HFF-Myc (cell line): ENCODE data around the gene CALML4.

Experiments used
- DNase-seq: peaks from one replicate; pipeline ENCODE4 v3.0.0-alpha.2; 2011; ENCODE audit warnings: low read depth; ENCODE audit errors: extremely low read depth
- H3K4me3 ChIP-seq: replicated peaks from 2 replicates; pipeline ENCODE4 v1.5.1; 2011; ENCODE audit warnings: low read depth, mild to moderate bottlenecking, control low read depth, low read length
- TF ChIP-seq, protein P1 (sequence below): IDR thresholded peaks from 2 replicates; pipeline ENCODE4 v1.5.1; 2012; ENCODE audit warnings: mild to moderate bottlenecking, low read depth, low read length, control low read depth; ENCODE audit errors: missing control alignments

Gene CALML4

DNA sequence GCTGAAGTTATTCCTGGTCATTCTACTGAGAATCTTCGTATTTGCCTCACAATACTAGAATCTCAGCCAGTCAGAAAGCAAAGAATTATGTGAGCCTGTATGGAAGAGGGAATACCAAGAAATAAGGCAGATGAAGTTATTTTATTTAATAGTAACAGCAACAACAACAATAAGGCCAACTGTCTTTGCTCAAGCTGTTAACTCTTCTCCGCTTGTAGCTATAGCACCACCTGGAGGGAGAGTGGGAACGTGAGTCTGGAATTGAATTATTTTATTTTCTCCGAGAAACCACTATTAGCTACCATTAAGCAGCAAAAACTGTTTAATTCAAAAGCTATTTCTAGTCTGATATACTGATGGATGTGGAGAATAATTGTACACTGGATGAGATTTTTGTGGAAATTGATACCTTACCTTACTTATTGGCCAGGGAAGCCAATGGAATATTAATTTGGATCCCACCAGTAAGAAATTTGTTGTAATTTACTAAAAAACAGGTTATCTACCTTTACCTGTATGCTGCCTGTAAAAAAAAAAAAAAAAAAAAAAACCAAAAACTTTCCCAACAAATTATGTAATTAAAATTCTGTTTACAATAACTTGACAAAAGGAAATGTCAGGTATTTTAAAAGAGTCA, 50.1 kb downstream of the CALML4 start:
- no peak overlapping the region for H3K4me3 ChIP-seq
- DNase-seq: peak; percentile 50
- TF ChIP-seq, protein P1, sequence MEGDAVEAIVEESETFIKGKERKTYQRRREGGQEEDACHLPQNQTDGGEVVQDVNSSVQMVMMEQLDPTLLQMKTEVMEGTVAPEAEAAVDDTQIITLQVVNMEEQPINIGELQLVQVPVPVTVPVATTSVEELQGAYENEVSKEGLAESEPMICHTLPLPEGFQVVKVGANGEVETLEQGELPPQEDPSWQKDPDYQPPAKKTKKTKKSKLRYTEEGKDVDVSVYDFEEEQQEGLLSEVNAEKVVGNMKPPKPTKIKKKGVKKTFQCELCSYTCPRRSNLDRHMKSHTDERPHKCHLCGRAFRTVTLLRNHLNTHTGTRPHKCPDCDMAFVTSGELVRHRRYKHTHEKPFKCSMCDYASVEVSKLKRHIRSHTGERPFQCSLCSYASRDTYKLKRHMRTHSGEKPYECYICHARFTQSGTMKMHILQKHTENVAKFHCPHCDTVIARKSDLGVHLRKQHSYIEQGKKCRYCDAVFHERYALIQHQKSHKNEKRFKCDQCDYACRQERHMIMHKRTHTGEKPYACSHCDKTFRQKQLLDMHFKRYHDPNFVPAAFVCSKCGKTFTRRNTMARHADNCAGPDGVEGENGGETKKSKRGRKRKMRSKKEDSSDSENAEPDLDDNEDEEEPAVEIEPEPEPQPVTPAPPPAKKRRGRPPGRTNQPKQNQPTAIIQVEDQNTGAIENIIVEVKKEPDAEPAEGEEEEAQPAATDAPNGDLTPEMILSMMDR: peak; percentile 65

DNA sequence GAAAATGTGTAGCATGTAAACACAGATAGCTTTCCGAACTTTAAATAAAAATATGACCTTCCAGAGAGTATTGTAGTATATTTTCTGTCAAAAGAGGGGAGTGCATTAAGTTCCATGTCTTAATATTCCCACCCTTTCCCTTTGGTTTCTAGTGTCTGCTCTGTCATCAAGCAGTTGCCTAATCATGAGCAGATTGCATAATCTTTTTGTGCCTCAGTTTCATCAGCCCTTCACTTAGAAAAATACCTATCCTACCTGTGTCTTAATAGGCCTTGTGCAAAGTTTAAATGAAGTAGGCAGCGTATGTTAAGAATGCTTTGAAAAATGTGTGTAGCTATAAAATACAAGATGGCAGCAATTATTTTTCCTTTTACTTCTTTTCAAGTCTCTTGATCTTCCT, 52.8 kb downstream of the CALML4 start:
- DNase-seq: no peak
- TF ChIP-seq, protein P1: no peak
- H3K4me3 ChIP-seq: no peak overlapping the region

DNA sequence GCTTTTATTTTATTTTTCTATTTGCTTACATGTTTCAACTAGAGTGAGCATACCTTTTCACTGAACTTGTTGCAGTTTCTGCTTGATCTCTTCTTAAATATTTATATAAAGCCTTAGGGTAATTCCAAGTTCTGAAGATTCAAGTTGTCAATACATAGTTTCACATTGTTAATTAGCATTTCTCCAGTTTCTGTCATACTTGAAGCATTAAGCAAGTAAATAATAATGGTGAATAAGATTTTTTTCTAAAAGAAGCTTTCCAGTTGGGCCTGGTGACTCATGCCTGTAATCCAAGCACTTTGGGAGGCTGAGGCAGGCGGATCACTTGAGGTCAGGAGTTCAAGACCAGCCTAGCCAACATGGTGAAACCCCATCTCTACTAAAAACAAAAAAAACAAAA, 53.9 kb downstream of the CALML4 start:
- no peak for DNase-seq
- TF ChIP-seq, protein P1: no peak
- H3K4me3 ChIP-seq: no peak overlapping the region

DNA sequence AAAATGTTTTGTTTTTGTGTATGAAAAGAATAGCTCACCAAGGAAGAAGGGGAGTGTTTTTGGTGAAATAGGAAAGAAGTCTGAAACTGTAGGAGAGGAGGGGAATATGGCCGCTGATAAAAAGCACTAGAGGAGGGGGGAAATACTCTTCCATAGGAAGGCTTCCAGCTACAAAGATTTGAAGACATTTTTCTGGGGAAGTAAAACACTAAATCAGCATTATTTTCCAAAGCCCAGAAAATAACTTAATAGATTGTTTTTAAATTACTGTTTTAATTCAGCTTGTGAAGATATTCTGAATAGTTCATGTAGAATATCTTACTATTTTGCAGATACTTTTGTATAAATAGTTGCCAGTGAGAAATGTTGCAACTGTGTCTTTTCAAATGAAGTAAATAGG, 54.9 kb downstream of the CALML4 start:
- TF ChIP-seq, protein P1: no peak
- DNase-seq: no peak

DNA sequence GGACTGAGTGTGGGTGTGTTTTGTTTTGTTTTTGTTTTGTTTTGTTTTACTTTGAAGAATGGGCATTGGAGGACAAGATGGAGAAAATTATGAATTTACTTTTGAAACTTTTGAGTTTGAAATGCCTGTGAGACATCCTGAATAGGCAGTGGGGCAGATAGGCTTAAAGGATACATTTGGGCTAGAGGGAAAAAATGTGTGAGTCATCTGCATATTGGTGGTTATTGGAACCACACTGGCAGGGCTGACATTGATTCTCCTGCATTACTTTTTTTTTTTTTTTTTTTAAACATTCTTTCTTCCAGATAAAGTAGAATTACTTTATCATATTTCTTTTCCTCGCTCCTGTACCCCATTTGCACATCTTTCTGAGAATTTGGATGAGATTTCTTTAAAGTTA, 56.1 kb downstream of the CALML4 start:
- TF ChIP-seq, protein P1: no peak
- DNase-seq: no peak
- H3K4me3 ChIP-seq: no peak overlapping the region

More for the DNA sequence above, 54.9 kb downstream of the CALML4 start:
- no peak overlapping the region for H3K4me3 ChIP-seq

DNA sequence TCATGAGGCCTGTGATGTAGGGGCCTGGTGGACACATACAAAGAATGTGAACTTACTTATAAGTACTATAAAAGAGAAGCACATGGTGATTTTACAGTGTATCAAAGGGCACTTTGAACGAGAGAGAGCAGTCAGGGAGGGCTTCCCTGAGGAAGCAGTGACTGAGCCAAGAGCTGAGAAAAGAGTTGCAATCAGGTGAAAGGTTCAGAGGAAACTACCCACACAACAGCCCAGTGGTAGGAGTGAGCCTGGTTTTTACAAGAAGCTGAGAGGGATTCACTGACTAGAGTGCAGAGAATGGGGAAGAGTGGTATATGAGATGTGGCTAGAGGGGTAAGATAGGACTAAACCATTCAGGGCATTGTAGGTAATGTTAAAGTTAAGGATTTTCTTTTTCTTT, 57.1 kb downstream of the CALML4 start:
- TF ChIP-seq, protein P1: no peak
- no peak for DNase-seq
- H3K4me3 ChIP-seq: no peak overlapping the region

DNA sequence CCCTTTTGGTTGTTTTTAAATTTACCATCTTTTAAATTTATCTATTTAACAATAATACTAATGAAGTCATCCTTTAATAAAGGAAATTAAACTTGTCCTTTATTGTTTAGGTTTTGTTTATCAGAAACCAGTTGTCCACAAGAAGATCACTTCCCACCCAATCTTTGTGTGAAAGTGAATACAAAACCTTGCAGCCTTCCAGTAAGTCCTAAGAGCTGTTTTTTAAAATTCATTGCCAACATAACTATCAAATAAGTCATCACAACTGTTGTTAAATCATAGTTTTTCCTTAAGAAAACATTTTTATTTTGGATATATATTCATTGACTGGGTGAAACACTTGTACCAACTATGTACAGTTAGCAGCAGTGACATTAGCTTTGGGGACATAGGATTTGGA, 59.4 kb downstream of the CALML4 start:
- TF ChIP-seq, protein P1: no peak
- no peak overlapping the region for H3K4me3 ChIP-seq
- no peak for DNase-seq
